GM12875 (cell line): ENCODE results near the gene LHPP.

Experiments used
- H3K4me3 ChIP-seq: one replicate; pipeline ENCODE4 v1.5.1; 2011; ENCODE audit warnings: low read depth, low read length, control low read depth
- CTCF ChIP-seq: IDR thresholded peaks from 2 replicates; pipeline ENCODE4 v1.5.1; 2011; ENCODE audit warnings: low read depth, mild to moderate bottlenecking, control low read depth, inconsistent platforms, low read length, moderate library complexity, borderline replicate concordance; ENCODE audit not compliant: insufficient read depth

Gene LHPP

GRCh38 chr10:124640538-124641231 lies 179.1 kb downstream of the LHPP start:
- no peak overlapping the region for H3K4me3 ChIP-seq
- TF ChIP-seq CTCF: no peak

- no peak for TF ChIP-seq CTCF
- no peak overlapping the region for H3K4me3 ChIP-seq
Measured at GRCh38 chr10:124641282-124642087, 179.9 kb downstream of the LHPP start.

- no peak for TF ChIP-seq CTCF
Measured at GRCh38 chr10:124642088-124642710, 180.6 kb downstream of the LHPP start.

GRCh38 chr10:124643330-124644009 lies 181.8 kb downstream of the LHPP start:
- no peak overlapping the region for H3K4me3 ChIP-seq
- no peak for TF ChIP-seq CTCF

More at GRCh38 chr10:124642088-124642710, 180.6 kb downstream of the LHPP start:
- H3K4me3 ChIP-seq: no peak overlapping the region

GRCh38 chr10:124644236-124644635 lies 182.6 kb downstream of the LHPP start:
- no peak for TF ChIP-seq CTCF
- H3K4me3 ChIP-seq: no peak overlapping the region

GRCh38 chr10:124644771-124645415 lies 183.3 kb downstream of the LHPP start:
- 0 out of 2 replicates have a peak, but pooled peaks have one; percentile 15 for TF ChIP-seq CTCF
- H3K4me3 ChIP-seq: no peak overlapping the region
